ENCODE results near the gene ACTN1. TPM values are rescaled to one million over a fixed set of nuclear protein-coding genes. Genes with fewer than 3 reads are reported as not detected.

Gene ACTN1
- total and polyA plus RNA-seq, 10 of the 15 experiments (the other 5 are each of a cell fraction or from before 2014, with no cell fraction given): 0.14 to 39.4 (median 2.6) TPM

DNA sequence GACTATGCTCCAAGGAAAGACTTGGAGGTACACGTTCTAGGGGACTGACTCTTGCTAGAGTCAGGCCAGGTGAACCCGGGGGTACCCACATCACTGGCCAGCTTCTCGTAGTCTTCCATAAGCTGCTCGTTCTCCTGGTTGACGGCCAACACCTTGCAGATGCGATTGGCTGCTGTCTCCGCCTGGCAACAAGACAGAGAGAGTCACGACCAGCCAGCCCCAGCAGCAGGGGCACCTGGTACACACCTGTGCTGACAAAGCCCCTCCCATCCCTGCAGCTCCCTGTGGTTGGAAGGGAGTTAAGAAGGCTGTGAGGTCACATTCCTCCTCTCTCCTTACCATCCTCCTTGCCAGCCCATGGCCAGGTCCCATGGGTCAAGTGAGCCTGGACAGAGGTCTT lies 85.5 kb downstream of the ACTN1 start:
- 45% methylated on average over 8 of the region's 8 CpGs for WGBS (ENCODE audit: insufficient coverage, insufficient replicate concordance, low lambda C conversion rate, missing lambda C conversion rate)
- ChIA-PET POLR2A (no interaction called here), SMC1A (ENCODE audit: uncharacterized antibody, unreplicated experiment) (no interaction called here), RAD21 (ENCODE audit: unreplicated experiment) (no interaction called here), CTCF (interaction anchor here (1.3 to 3.1 kb wide), 2 partner anchors 10 to 18 kb away, joined by 3 to 11 read pairs; no protein-coding TSS in a partner anchor)
- Histone ChIP-seq H3K9ac (ENCODE audit: control insufficient read depth, insufficient read depth, low read length) (no peak overlapping the region), H3K79me2 (ENCODE audit: control insufficient read depth, insufficient read depth, low read length) (no peaks in the 10 kb centered on the region), H3K4me2 (ENCODE audit: control insufficient read depth, insufficient read depth) (no peak overlapping the region), H3K4me3 (no peak overlapping the region), H3K27ac (ENCODE audit: control insufficient read depth, insufficient read depth) (no peak overlapping the region), H3K36me3 (ENCODE audit: control insufficient read depth in 2 of 2, insufficient read depth in 2 of 2, low read length in 1 of 2) (peaks cover 0 to 3% of the 10 kb centered on the region in 2 experiments; a peak in 2 of 4 replicates), H3K4me1 (ENCODE audit: control insufficient read depth, insufficient read depth, low read length) (no peaks in the 10 kb centered on the region; the same call in 1 of the 2 replicates), H3K27me3 (replicated peaks in 1 of 2; ENCODE audit: control insufficient read depth in 2 of 2, insufficient read depth in 2 of 2, low read length in 1 of 2) (no peaks in the 10 kb centered on the region), H2AFZ (ENCODE audit: control insufficient read depth, low read depth, low read length) (no peak overlapping the region), H4K20me1 (ENCODE audit: control insufficient read depth, insufficient read depth) (no peaks in the 10 kb centered on the region), H3K9me3 (replicated peaks; ENCODE audit: control insufficient read depth, insufficient read depth, low read length) (no peaks in the 10 kb centered on the region)
- no peak for DNase-seq (ENCODE audit: low read depth, low spot score)
- no peak for ATAC-seq
- no TSS peak for BruUV-seq (replicated peaks)
- in situ Hi-C loops (cut with MboI): no loop called here
- intact Hi-C loops (cut with micrococcal nuclease; ENCODE audit: unreplicated experiment): no loop called here
- TF ChIP-seq, protein P1, sequence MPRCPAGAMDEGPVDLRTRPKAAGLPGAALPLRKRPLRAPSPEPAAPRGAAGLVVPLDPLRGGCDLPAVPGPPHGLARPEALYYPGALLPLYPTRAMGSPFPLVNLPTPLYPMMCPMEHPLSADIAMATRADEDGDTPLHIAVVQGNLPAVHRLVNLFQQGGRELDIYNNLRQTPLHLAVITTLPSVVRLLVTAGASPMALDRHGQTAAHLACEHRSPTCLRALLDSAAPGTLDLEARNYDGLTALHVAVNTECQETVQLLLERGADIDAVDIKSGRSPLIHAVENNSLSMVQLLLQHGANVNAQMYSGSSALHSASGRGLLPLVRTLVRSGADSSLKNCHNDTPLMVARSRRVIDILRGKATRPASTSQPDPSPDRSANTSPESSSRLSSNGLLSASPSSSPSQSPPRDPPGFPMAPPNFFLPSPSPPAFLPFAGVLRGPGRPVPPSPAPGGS (IDR thresholded peaks at IDR 0.05; ENCODE audit: borderline replicate concordance, insufficient read depth, low read depth, low read length, poor library complexity, severe bottlenecking): no peak
- TF ChIP-seq SUZ12 (IDR thresholded peaks at IDR 0.05; ENCODE audit: unreplicated experiment): no peak
- TF ChIP-seq KDM1A (IDR thresholded peaks at IDR 0.05; ENCODE audit: borderline replicate concordance): no peak
- TF ChIP-seq ZNF207 (IDR thresholded peaks at IDR 0.05; ENCODE audit: borderline replicate concordance): no peak
- no peak for TF ChIP-seq FOXK2 (IDR thresholded peaks at IDR 0.05)
- no peak for TF ChIP-seq NFIC (IDR thresholded peaks at IDR 0.05; ENCODE audit: low read depth, low read length)
- no peak for TF ChIP-seq MEF2B (IDR thresholded peaks at IDR 0.05; ENCODE audit: partially characterized antibody, poor library complexity, severe bottlenecking)
- TF ChIP-seq, protein P2, sequence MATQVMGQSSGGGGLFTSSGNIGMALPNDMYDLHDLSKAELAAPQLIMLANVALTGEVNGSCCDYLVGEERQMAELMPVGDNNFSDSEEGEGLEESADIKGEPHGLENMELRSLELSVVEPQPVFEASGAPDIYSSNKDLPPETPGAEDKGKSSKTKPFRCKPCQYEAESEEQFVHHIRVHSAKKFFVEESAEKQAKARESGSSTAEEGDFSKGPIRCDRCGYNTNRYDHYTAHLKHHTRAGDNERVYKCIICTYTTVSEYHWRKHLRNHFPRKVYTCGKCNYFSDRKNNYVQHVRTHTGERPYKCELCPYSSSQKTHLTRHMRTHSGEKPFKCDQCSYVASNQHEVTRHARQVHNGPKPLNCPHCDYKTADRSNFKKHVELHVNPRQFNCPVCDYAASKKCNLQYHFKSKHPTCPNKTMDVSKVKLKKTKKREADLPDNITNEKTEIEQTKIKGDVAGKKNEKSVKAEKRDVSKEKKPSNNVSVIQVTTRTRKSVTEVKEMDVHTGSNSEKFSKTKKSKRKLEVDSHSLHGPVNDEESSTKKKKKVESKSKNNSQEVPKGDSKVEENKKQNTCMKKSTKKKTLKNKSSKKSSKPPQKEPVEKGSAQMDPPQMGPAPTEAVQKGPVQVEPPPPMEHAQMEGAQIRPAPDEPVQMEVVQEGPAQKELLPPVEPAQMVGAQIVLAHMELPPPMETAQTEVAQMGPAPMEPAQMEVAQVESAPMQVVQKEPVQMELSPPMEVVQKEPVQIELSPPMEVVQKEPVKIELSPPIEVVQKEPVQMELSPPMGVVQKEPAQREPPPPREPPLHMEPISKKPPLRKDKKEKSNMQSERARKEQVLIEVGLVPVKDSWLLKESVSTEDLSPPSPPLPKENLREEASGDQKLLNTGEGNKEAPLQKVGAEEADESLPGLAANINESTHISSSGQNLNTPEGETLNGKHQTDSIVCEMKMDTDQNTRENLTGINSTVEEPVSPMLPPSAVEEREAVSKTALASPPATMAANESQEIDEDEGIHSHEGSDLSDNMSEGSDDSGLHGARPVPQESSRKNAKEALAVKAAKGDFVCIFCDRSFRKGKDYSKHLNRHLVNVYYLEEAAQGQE (IDR thresholded peaks at IDR 0.05; ENCODE audit: low read depth, low read length): no peak
- no peak for TF ChIP-seq MXI1 (IDR thresholded peaks at IDR 0.05; ENCODE audit: low read depth, low read length)
- no peak for TF ChIP-seq SMC3 (IDR thresholded peaks at IDR 0.05; ENCODE audit: borderline replicate concordance, low read length)
- TF ChIP-seq NFYA (IDR thresholded peaks at IDR 0.05; ENCODE audit: borderline replicate concordance, low read depth, low read length): no peak
- no peak for TF ChIP-seq CREM (IDR thresholded peaks at IDR 0.05; ENCODE audit: low read depth)
- FAIRE-seq: no peak

Data from GM12878 (cell line).